HG03095 (cell line): Measurements from ENCODE around the gene NFKBIE.

Source experiments
- ATAC-seq: cut with Tn5 transposase; IDR thresholded peaks from one replicate; pipeline ENCODE4 v1.9.1; 2021; ENCODE audit warnings: moderate library complexity; ENCODE audit not compliant: unreplicated experiment

NFKBIE gene

DNA sequence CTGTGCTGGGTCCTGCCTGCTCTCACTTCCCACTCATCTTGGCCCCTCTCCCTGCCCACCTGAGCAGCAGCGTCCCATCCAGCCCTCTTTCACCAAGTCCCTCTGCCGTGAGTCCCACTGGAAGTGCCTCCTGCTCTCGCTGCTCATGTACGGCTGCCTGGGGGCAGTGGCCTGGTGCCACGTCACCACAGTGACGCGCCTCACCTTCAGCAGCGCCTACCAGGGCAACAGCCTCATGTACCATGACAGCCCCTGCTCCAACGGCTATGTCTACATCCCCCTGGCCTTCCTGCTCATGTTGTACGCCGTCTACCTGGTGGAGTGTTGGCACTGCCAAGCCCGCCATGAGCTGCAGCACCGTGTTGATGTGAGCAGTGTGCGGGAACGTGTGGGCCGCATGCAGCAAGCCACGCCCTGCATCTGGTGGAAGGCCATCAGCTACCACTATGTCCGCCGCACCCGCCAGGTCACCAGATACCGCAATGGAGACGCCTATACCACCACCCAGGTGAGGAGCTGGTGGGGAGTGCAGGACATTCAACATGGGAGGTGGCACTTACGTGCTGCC lies 7.7 kb upstream of the NFKBIE start:
- no peak for ATAC-seq

DNA sequence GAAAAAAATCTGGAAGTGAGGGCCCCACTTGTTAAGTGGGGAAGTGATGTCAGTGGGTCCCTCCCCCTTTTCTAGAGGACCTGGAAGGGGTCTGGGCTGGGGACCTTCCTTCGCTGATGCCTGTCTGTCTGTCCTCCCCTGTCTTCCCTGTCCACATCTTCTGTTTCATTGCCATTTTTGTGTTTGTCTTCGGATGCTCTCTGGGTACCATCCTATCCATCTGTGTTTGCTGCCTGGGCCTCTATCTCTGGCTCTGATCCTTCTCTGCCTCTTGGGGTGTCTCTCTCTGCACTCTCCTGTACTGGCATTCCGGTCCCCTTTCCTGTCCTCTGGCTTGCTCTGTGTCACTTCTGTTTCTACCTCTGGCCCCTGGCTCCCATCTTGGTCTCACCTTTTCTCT lies 7.2 kb upstream of the NFKBIE start:
- no peak for ATAC-seq

DNA sequence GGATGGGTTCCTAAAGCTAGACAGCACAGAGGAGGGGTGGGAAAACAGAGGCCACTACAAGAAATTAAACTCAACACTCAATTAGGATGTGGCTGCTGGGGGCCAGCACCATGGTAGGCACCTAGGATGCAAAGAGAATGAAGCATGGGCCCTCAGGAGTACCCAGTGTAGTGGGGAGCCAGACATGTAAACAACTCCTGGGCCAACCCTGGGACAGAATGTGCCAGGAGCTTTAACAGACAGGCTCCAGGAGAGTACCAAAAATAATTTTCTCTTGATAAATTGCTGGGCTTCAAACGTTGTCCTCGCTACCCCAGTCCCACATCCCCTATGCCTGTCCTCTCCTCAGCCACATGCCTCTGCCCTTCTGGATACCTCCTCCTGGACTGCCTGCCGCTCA lies 6.6 kb upstream of the NFKBIE start:
- no peak for ATAC-seq

DNA sequence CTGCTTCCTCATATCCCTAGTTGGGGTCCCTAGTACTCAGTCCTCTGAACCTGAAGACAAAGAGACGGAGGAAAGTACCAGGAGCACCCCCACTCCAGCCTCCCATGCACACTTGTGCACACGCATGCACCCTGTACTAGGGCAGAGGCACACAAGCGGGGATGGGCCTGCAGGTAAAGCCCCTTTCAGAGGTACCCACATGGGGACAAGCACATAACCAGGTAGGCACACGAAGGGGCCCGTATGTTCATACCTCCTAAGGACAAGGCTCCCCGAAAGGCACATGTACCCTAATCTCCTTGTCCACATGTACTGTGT lies 6.0 kb upstream of the NFKBIE start:
- no peak for ATAC-seq

DNA sequence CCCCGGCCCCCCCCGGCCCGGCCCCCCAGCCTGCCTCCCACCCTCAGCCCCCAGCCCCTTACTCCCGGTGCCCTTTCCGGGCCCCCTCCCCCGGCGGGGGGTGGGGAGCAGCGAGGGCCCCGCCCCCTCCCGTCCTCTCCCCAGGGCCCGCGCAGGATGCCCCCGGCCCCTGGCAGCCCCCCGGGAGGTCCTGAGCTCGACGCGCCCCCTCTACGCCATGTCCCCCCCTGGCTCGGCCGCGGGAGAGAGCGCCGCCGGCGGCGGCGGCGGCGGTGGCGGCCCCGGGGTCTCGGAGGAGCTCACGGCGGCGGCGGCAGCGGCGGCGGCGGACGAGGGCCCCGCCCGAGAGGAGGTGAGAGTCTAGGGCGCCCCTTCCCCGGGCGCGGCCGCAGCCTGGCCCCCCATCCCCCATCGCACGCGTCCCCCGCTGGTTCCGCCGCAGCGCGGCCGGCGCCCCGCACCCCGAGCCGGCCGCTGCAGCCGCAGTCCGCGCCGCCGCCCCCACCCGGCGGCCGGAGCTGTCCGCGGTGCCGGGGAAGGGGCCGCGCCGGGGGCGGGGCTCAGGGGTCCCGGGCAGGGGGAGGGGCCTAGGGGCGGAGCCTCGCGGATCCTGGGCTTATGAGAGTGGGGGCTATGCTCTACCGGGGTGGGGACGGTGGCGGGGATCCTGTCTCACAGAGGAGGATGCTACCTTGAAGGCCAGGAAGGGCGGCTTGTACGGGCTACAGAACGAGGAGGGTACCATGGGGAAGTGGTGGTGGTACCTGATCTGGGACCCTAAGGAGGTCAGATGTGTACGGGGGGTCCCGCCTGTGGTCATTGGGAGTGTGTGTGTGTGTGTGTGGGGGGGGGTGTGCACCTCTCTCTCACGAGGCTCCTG lies 5.4 kb upstream of the NFKBIE start:
- no peak for ATAC-seq

DNA sequence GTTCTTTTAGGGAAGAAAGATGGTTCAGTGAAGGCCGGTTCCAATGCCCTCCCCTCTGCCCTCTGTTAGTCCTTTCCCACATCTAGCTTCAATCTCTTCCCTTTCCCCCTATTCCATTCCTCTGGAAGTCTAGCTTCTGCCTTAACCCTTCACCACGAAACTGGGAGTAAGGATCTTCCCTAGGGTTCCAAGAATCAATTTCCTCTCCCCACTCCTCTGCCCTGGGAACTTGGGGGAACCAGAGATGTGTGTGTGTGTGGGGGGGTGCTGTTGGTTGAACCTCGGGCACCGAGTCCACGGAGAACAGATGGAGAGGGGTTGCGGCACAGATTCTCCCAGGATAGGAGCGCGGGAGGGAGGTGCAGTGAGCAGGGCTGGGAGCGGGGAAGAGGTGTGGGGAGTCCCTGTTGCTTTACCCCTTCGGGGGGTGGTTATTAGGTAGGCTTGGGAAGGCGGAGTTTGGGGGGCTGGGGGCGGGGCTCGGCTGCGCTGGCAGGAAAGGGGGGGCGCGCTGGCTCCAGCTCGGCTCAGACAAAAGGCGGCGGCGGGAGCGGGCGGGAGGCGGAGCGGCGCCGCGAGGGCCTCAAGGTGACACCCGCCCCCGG lies 4.7 kb upstream of the NFKBIE start, which contains the start of gene TMEM151B:
TMEM151B (plus strand) TSS at position 530 of the 605 bp plus-strand sequence. CDS start 293 bp downstream, outside the sequence.
- no peak for ATAC-seq

DNA sequence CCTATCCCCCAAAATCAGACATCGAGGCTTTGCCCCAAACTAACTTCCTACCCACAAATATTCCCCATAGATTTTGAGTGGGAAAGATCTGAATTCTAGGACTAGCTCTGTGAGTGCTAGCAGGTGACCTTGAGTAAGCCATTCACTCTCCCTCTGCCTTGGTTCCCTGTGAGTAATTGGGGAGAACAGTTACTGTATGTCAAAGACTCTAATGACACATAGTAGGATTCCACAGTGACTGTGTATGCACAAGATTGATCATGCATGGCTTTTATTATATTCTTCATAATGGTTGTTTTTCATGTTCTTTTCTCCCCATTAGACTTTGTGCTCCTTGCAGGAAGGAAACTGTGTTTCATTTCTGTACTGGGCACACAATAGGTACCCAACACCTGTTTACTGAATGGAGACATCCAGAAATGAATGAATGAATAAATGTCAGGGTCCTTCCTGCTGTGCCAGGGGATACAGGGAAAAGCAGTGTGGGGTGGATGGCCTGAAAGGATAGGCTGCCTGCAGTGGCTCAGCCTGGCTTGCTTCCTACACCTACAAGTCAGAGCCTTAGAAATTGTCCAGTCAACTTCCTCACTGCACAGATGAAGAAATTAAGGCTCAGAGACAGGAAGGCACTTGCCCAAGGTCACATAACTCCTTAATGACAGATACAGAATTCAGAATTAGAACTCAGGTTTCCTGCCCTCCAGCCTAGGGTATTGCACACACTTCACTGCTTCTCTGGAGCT lies 4.0 kb upstream of the NFKBIE start:
- no peak for ATAC-seq

DNA sequence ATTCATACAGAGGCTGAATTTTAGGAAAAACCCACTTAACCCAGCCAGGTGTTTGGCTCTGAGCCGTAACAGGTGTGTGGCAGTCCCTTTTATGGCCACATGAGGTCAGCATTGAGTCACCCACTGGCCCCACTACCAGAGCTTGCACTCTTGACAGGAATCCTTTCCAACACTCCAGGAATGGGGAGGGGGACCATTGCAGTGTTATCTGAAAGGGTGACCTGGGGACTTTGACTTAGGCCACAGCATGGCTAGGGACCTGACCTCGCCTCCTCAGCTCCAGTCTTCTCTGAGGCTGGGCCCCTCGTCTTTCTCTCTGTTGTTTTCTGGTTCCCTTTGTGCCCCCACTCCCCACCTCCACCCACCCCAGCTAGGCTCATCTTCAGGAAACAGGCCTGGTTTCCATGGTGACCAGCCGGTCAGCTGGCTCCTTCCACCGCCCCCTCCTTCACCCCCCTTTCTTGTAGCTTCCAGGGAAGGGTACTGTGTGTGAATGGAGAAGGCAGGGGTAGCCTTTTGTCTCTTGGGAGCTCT lies 2.8 kb upstream of the NFKBIE start:
- ATAC-seq = no peak

DNA sequence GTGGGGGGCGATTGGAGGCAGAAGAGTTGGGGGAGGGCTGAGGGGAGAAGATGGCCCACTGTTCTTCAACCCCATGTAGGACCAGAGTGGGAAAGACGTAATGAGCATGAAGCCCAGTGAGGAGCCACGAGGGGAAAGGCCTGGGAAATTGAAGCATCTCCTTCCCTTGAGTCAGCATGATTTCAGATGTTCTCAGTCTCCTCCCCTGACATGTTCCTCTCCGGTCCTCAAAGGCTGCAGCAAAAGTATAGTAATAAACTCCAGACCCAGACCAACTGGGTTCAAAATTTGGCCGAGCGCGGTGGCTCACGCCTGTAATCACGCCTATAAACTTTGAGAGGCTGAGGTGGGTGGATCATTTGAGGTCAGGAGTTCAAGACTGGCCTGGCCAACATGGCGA lies 1.9 kb upstream of the NFKBIE start:
- no peak for ATAC-seq

DNA sequence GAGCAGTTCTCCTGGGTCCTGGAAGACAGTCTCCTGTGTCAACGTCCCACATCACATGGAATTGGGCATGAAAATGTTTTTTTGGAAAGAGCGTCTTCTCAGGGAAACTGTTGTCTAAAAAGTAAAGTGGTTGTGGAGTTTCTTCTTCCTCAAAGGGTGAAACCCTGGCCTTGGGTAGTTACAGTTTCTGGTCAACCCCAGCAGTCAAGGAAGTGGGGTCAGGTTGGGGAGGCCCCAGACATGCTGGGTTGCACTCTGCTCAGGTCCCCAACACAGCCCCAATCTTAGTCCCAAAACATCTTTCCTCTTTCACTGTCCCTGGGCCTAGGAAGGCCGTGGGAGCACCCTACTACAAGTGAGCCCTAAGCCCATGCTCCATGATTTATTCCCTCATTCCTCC lies 996 bp upstream of the NFKBIE start:
- ATAC-seq = peak; percentile 39

DNA sequence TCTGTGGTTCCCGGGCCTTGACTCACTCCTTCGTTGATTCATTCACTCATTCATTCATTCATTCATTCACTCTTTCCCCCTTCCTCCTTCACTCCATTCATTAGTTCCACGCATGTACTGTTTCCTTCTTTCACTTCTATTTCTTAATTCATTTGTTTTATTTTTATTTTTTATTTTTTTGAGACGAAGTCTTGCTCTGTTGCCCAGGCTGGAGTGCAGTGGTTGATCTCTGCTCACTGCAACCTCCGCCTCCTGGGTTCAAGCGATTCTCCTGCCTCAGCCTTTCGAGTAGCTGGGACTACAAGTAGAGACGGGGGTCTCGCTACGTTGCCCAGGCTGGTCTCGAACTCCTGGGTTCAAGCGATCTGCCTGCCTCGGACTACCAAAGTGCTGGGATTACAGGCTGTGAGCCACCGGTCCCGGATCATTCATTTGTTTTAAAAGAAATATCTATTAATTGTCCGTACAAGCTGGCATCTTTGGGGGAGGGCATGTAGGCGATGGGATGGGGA lies 427 bp upstream of the NFKBIE start:
- no peak for ATAC-seq

DNA sequence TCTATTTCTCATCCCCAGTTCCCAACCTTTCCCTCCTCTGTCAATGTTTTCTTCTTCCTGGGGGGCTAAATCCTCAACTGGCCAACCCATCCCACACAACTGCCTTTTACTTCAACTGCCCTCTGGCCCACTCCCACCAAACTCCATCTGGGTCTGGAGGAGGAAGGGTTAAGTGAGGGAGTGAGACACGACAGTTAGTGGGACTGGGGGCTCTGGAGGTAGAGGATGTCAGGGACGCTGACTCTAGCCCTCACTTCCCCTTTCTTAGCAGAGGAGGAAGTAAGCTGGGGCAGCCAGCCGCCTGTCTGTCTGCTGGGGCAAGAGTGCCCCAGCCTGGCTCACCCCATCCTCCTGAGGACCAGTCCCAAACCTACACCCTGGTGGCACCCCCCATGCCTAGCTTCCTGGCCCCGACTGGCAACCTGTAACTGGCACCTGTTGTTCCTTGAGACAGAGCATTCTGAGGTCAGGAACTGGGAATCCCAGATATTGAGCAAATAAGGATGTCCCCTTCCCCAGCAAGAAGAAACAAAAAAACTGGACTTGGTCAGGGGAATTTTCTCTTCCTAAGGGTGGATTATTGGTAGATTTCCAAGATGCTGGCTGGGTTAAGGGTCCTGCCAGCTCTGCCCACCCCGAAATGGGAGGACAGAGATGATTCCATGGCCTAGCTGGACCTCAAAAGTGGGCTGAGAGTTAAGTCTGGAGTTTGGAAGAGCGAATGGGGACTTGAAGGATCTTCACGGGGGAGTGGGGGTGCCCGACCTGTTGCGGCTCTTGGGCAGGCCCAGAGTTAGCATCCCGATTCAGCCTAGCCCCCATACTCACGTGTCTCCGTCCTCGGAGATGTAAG lies 971 bp downstream of the NFKBIE start:
- ATAC-seq = no peak

DNA sequence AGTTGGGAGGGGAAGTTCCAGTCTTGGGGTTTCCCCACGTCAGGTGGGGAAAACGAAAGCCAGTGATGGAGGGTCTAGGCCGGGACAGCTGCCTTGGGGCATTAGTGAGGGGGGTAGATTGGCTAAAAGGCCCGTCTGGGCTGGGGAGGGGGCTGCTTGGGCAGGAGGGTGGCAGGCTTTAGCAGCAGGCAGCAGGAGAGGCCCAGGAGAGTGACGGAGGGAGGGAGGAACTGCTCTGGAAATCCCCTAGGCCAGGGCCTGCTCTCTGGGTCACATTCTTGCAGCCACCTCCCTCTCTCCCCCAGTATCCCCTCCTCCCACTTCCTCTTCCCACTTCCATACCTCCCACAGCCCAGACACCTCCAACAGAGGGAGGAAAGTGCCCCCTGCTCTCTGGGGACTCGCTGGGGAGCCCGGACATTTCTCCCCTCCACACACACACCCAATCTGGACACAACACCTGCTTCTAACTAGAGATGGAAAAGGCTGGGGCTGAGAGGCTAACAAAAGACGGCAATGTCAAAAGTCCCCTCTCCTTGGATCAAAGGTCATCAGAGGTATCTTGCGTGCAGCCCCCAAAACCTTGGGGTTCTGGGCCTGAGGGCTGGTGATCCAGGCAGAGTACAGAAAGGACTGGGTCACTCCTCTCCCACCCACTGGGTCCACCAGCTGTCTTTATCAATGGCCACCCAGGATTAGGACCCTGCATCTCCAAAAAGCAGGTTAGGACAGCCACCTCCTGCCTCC lies 1.8 kb downstream of the NFKBIE start:
- ATAC-seq = no peak

DNA sequence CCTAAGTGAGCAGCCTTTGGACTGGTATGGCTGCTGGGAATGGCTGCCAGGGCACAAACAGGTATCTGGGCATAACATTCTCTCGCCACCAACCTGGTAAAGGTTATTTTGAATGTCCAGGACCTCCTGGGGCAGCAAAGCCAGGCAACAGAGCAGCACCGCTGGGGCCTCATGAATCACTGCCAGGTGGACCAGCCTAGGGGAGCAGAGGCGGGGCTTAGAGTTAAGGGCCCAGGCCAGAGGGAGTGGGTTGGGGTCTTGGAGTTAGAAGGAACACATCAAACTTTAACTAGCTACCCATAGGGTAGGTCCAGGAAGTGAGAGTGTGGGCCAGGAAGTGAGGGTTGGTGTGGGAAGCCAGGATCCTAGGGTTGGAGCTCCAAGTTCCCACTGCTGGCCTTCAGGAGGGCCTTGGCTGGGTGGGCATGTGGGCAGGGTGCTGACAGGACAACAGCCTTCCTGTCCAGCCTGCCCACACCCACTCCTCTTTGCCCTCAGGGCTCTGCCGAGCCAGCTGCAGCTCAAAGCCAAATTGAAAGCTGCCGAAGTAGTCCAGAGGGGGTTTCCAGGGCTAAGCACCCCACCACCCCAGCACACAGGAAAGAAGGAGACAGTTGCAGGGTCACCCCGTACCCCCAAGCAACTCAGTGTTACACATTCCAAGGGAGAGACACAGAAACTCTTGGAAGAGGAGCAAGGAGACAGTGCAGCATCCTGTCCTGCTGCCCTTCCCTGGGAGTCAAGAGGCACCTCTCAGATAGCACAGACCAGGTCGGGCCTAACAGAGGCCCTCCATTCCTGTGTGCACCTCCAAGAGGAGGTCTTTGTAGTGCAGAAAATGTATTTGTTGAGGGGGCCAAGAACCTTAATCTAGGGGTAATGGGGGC lies 2.6 kb downstream of the NFKBIE start:
- ATAC-seq = no peak

DNA sequence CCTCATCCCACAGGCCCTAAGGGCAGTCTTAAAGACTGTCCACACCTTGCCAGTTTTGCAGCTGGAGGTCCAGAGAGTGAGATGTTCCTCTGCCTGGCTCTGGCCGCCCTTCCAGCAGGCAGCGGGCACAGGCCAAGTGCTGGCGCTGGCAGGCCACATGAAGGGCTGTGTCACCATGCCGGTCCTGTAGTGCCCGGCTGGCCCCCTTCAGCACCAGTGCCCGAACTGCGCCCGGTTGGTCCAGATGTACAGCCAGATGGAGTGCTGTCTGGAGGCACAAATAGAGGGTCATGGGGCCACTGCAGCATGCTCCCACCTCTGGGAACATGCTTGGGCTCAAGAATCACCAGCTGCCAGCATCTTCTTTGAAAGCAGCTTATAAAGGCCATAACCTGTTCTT lies 3.8 kb downstream of the NFKBIE start:
- ATAC-seq = no peak

DNA sequence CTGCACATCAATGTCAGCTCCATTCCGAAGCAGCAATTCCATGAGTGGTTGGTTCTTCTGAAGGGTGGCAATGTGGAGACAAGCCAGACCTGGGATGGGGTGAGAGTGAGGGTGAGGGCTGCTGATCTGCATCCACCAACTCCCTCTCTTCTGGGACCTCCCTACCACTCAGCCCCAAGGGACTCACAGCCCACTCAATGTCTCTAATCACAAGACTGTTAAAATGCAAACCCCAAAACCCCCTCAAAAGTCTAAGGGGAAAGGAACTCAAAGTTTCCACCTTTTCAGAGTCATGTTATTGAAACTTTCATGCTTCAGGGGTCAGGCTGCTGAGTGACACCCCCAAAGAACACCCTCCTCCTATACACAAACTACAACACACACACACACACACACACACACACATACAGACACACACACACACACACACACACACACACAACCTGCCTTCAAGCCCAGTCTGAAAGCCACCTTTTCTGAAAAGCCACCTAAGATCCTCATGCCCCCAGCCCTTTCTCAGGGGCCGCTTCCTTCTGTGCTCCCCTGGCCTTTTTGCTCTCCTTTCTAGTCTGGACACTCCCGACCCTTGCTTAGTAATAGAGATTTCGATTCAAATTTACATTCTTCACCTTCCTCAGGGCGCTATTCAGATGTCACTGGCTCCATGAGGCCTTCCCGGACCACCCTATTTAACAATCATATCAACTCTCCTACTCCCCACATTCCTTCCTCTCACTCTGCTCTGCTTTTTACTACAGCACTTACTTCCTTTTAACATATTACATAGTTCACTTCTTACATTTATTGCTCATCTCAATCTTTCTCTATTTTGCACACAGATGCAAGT lies 4.7 kb downstream of the NFKBIE start:
- ATAC-seq = no peak

DNA sequence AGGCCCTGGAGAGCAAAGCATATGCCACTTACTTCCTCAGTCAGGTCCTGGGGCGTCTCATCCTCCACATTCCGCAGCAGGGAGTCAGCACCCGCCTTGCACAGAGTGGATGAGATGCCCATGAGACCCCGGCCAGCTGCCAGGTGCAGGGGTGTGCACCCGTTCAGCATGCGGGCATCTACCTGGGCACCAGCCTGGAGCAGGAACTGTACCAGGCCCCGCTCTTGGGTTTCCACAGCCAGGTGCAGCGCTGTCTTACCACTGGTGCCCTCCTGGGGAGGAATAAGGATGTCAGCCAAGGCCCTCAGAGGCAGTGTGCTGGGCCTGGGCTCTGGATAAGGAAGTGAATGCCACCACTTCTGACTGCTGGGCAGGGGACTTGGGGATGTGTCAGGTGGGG lies 5.3 kb downstream of the NFKBIE start:
- ATAC-seq = no peak

DNA sequence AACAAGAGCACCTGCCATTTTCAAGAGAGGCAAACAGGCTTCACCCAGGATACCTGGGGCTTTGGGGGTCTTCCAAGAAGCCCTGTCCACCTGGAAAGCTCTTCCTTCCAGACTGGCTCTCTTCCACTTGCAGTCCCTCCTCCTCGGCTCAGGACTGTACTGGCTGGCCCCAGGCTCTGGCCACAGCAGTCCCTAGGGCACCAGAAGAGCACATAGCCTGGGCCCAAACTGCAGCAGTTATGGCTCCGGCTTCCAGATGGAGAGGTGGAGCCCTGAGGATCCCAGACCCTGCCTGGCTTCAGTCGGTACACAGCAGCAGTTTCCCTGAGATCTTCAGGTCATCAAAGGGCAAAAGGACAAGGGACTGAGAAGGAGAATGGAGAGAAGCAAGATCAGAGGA lies 6.4 kb downstream of the NFKBIE start:
- no peak for ATAC-seq
